ENCODE measurements around the gene C10orf95. TPM values are rescaled to one million over a fixed set of nuclear protein-coding genes. Genes with fewer than 3 reads are reported as not detected.

Gene C10orf95
- total RNA-seq, 3 donors from 2014 or later (not counting 1 experiment from before 2014, with no cell fraction given), result 0.25 to 0.41 (median 0.35) TPM

GRCh38 chr10:102418622-102419268 lies 32.6 kb downstream of the C10orf95 start, which contains the start of gene PSD:
Gene PSD (minus strand): TSS chr10:102418785. CDS start chr10:102417038, 1,747 bp downstream.
- Mint-ChIP-seq H3K27ac (peak within 1 kb of the TSS in 1 of 2 donors; percentile 36), H3K27me3 (ENCODE audit: low read depth in 2 of 2) (peaks cover 5 to 32% of the 10 kb centered on the region in 2 donors), H3K9me3 (no peaks in the 10 kb centered on the region), H3K36me3 (no peaks in the 10 kb centered on the region), H3K4me1 (peaks cover 9 to 44% of the 10 kb centered on the region in 2 donors), H3K4me3 (peak within 1 kb of the TSS; percentile 98)
- no peak for TF ChIP-seq CTCF (IDR thresholded peaks at IDR 0.05)
- peaks cover 26% of the 10 kb centered on the region for H3K27me3 ChIP-seq (ENCODE audit: control insufficient read depth, insufficient read depth, low read length)
- H3K4me1 ChIP-seq (ENCODE audit: control insufficient read depth, insufficient read depth, low read length), result peaks cover 39% of the 10 kb centered on the region
- H3K4me3 ChIP-seq (ENCODE audit: low read length), result no peak within 1 kb of the TSS
- ATAC-seq, result no peak
- WGBS (ENCODE audit: insufficient coverage), result 7% methylated on average over 42 of the region's 45 CpGs
- H3K36me3 ChIP-seq (ENCODE audit: control insufficient read depth, insufficient read depth, low read length), result peaks cover 3% of the 10 kb centered on the region
- no peaks in the 10 kb centered on the region for H3K9me3 ChIP-seq (ENCODE audit: control insufficient read depth, insufficient read depth, low read length)
- no peak for DNase-seq
- intact Hi-C loops (cut with micrococcal nuclease), result loop anchor here (5.0 kb wide), 1 partner anchor 44 kb away; no protein-coding TSS in a partner anchor
- no peak within 1 kb of the TSS for H3K27ac ChIP-seq (ENCODE audit: low read length)

- intact Hi-C loops (cut with micrococcal nuclease), result loop anchor here (5.0 kb wide), 1 partner anchor 46 kb away; no protein-coding TSS in a partner anchor
- no peaks in the 10 kb centered on the region for H3K36me3 Mint-ChIP-seq
- DNase-seq (no peak), ATAC-seq (no peak)
- H3K27me3 Mint-ChIP-seq (ENCODE audit: low read depth in 2 of 2), result peaks cover 18 to 39% of the 10 kb centered on the region in 2 donors
- H3K4me1 ChIP-seq (ENCODE audit: control insufficient read depth, insufficient read depth, low read length), result peaks cover 20% of the 10 kb centered on the region
- peaks cover 31% of the 10 kb centered on the region for H3K27me3 ChIP-seq (ENCODE audit: control insufficient read depth, insufficient read depth, low read length)
- no peak overlapping the region for H3K4me3 ChIP-seq (ENCODE audit: low read length)
- no peaks in the 10 kb centered on the region for H3K36me3 ChIP-seq (ENCODE audit: control insufficient read depth, insufficient read depth, low read length)
- WGBS (ENCODE audit: insufficient coverage), result 88% methylated on average over 20 of the region's 20 CpGs
- no peaks in the 10 kb centered on the region for H3K9me3 Mint-ChIP-seq
- peaks cover 9 to 32% of the 10 kb centered on the region in 2 donors for H3K4me1 Mint-ChIP-seq
- H3K27ac Mint-ChIP-seq, result no peak overlapping the region
- H3K4me3 Mint-ChIP-seq, result no peak overlapping the region
- no peak overlapping the region for H3K27ac ChIP-seq (ENCODE audit: low read length)
- H3K9me3 ChIP-seq (ENCODE audit: control insufficient read depth, insufficient read depth, low read length), result no peaks in the 10 kb centered on the region
- no peak for TF ChIP-seq CTCF (IDR thresholded peaks at IDR 0.05)
These were observed 34.6 kb downstream of the C10orf95 start for GRCh38 chr10:102416695-102417094.

- H3K4me1 Mint-ChIP-seq, result peaks cover 9 to 32% of the 10 kb centered on the region in 2 donors
- peaks cover 34% of the 10 kb centered on the region for H3K27me3 ChIP-seq (ENCODE audit: control insufficient read depth, insufficient read depth, low read length)
- peaks cover 20% of the 10 kb centered on the region for H3K4me1 ChIP-seq (ENCODE audit: control insufficient read depth, insufficient read depth, low read length)
- ATAC-seq (no peak), DNase-seq (no peak)
- H3K4me3 ChIP-seq (ENCODE audit: low read length), result no peak overlapping the region
- WGBS (ENCODE audit: insufficient coverage), result 93% methylated on average over 9 of the region's 9 CpGs
- H3K36me3 Mint-ChIP-seq, result no peaks in the 10 kb centered on the region
- no peak for TF ChIP-seq CTCF (IDR thresholded peaks at IDR 0.05)
- peaks cover 22 to 44% of the 10 kb centered on the region in 2 donors for H3K27me3 Mint-ChIP-seq (ENCODE audit: low read depth in 2 of 2)
- no peaks in the 10 kb centered on the region for H3K9me3 ChIP-seq (ENCODE audit: control insufficient read depth, insufficient read depth, low read length)
- no peak overlapping the region for H3K4me3 Mint-ChIP-seq
- intact Hi-C loops (cut with micrococcal nuclease), result loop anchor here (5.0 kb wide), 1 partner anchor 46 kb away; no protein-coding TSS in a partner anchor
- no peak overlapping the region for H3K27ac ChIP-seq (ENCODE audit: low read length)
- no peaks in the 10 kb centered on the region for H3K9me3 Mint-ChIP-seq
- H3K36me3 ChIP-seq (ENCODE audit: control insufficient read depth, insufficient read depth, low read length), result no peaks in the 10 kb centered on the region
- peak overlapping the region in 1 of 2 donors; percentile 41 for H3K27ac Mint-ChIP-seq
These were observed 35.1 kb downstream of the C10orf95 start for GRCh38 chr10:102416283-102416682.
